Measurements from ENCODE around the gene TNS2. TPM values are rescaled to one million over a fixed set of nuclear protein-coding genes. Genes with fewer than 3 reads are reported as not detected.
A peak's percentile ranks its signal among the peaks of the same experiment; 100 is the strongest.

The TNS2 gene
- total and polyA plus RNA-seq, 11 donors: 56.0 to 193 (median 88.4) TPM

GRCh38 chr12:53050426-53051057 lies 677 bp downstream of the TNS2 start:
- peaks cover 7 to 91% (median 75%) of the 10 kb centered on the region in 12 donors for H3K4me1 ChIP-seq
- H3K4me3 ChIP-seq: peak overlapping the region; percentile 64 to 81 (median 72)
- no peak for ATAC-seq
- H3K36me3 ChIP-seq: peaks cover 0 to 28% (median 11%) of the 10 kb centered on the region in 9 donors
- H3K9me3 ChIP-seq: no peaks in the 10 kb centered on the region
- H3K27me3 ChIP-seq: no peaks in the 10 kb centered on the region
- 29 to 51% (median 45%) methylated on average over 2 of the region's 2 CpGs for WGBS, 4 donors
- intact Hi-C loops (cut with DNase I): loop anchor here in 1 of 10 donors (5.0 kb wide), 1 partner anchor 47 kb away; the partner anchor contains the start of gene IGFBP6
- H3K27ac ChIP-seq: peak overlapping the region; percentile 96 to 100 (median 98)
- TF ChIP-seq CTCF (IDR thresholded peaks at IDR 0.05): no peak
- TF ChIP-seq POLR2A (IDR thresholded peaks at IDR 0.05): no peak
- DNase-seq: peak in 1 of 5 donors; percentile 49

- H3K4me3 ChIP-seq: peak overlapping the region; percentile 64 to 81 (median 72)
- intact Hi-C loops (cut with DNase I): loop anchor here in 1 of 10 donors (5.0 kb wide), 1 partner anchor 46 kb away; the partner anchor contains the start of gene IGFBP6
- 12 to 26% (median 13%) methylated on average over 7 to 11 of the region's 11 CpGs for WGBS, 4 donors
- H3K9me3 ChIP-seq: no peaks in the 10 kb centered on the region
- ATAC-seq: peak; percentile 0 to 13 (median 6)
- H3K27me3 ChIP-seq: no peaks in the 10 kb centered on the region
- peaks cover 7 to 86% (median 69%) of the 10 kb centered on the region in 12 donors for H3K4me1 ChIP-seq
- peak; percentile 61 to 88 (median 76) for DNase-seq
- TF ChIP-seq CTCF (IDR thresholded peaks at IDR 0.05) (peak in 6 of 12 donors; percentile 18 to 42 (median 32)), POLR2A (IDR thresholded peaks at IDR 0.05) (peak in 1 of 2 donors; percentile 68)
- peak overlapping the region; percentile 96 to 100 (median 98) for H3K27ac ChIP-seq
- peaks cover 0 to 35% (median 18%) of the 10 kb centered on the region in 9 donors for H3K36me3 ChIP-seq
These were observed 1.4 kb downstream of the TNS2 start for GRCh38 chr12:53051058-53051880.

DNA sequence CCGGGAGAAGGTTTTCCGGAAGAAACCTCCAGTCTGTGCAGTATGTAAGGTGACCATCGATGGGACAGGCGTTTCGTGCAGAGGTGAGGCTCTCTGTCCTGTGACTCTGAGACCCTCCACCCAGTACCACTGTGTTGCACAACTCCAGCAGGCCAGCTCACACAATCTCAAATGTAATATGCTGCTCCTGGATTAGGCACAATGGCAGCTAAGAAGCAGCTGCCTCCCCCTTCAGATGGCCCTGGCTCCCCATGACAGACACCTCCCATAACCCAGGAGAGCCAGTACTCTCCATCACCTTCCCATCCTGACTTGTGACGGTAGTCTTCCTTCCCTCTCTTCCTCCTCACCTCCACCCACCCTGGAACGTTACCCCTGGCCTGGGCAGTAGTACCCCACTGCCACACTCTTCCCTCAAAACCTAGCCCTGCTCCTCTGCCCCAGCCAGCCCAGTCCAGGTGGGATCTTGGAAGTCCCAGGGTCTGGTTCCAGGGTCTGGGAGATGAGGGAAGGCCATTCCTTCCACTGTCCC lies 2.1 kb downstream of the TNS2 start:
- peak in 1 of 5 donors; percentile 29 for DNase-seq
- peaks cover 0 to 42% (median 24%) of the 10 kb centered on the region in 9 donors for H3K36me3 ChIP-seq
- 16 to 50% (median 33%) methylated on average over 3 to 7 of the region's 7 CpGs for WGBS, 4 donors
- peak overlapping the region; percentile 64 to 81 (median 72) for H3K4me3 ChIP-seq
- no peaks in the 10 kb centered on the region for H3K9me3 ChIP-seq
- TF ChIP-seq POLR2A (IDR thresholded peaks at IDR 0.05): no peak
- TF ChIP-seq CTCF (IDR thresholded peaks at IDR 0.05): no peak
- H3K27ac ChIP-seq: peak overlapping the region; percentile 96 to 100 (median 98)
- ATAC-seq: no peak
- peaks cover 7 to 87% (median 65%) of the 10 kb centered on the region in 12 donors for H3K4me1 ChIP-seq
- intact Hi-C loops (cut with DNase I): loop anchor here in 1 of 10 donors (5.0 kb wide), 1 partner anchor 45 kb away; the partner anchor contains the start of gene IGFBP6
- H3K27me3 ChIP-seq: no peaks in the 10 kb centered on the region

Data from heart left ventricle (tissue), 16 donors.